HEK293 (cell line): ENCODE results near the gene TP73.

Experiments
- CTCF ChIA-PET: fragments of 350-600 bp; formaldehyde crosslinking; extraction: SDS; loops from one replicate; lab custom pipeline; 2021; ENCODE audit warnings: antibody characterized with exemption; lab: Yijun Ruan, JAX
- POLR2A ChIA-PET: fragments of 300-600 bp; formaldehyde crosslinking; extraction: SDS; loops from one replicate; lab custom pipeline; 2020; ENCODE audit warnings: antibody characterized with exemption, inconsistent platforms; lab: Yijun Ruan, JAX
- H3K27ac ChIP-seq: fragments of 200-500 bp; sonication (Bioruptor generic); 2 replicates; pipeline ENCODE4 v1.5.1; 2014; ENCODE audit warnings: low read depth, low read length, control low read depth, inconsistent platforms; ENCODE audit errors: extremely low read depth
- H3K36me3 ChIP-seq, 2 experiments: fragments of 200-500 bp in 1 of 2; sonication (Bioruptor generic) in 1 of 2; 1 replicate in 1 of 2; 2 replicates in 1 of 2; pipeline ENCODE4 v1.5.1; 2014 to 2017; ENCODE audit warnings: inconsistent platforms in 2 of 2, low read length in 2 of 2; ENCODE audit not compliant: control insufficient read depth in 2 of 2, insufficient read depth in 1 of 2
- H3K4me1 ChIP-seq: fragments of 200-500 bp; sonication (Bioruptor generic); 2 replicates; pipeline ENCODE4 v1.5.1; 2014; ENCODE audit warnings: mild to moderate bottlenecking, low read length, inconsistent platforms; ENCODE audit not compliant: control insufficient read depth, insufficient read depth
- H3K4me3 ChIP-seq: 2 replicates; pipeline ENCODE4 v1.5.1; 2011; ENCODE audit warnings: low read depth, mild to moderate bottlenecking, control low read depth, low read length, moderate library complexity
- H3K9me3 ChIP-seq: fragments of 200-500 bp; sonication (Bioruptor generic); 2 replicates; pipeline ENCODE4 v1.5.1; 2014; ENCODE audit warnings: low read depth, low read length, inconsistent platforms; ENCODE audit not compliant: control insufficient read depth, insufficient read depth
- BCL11A ChIP-seq: fragments of 450-650 bp; formaldehyde crosslinking; IDR thresholded peaks from 2 replicates; pipeline ENCODE4 v1.5.1; 2016; ENCODE audit warnings: low read depth, missing biosample characterization, missing genetic modification characterization
- EGR2 ChIP-seq: fragments of 450-650 bp; formaldehyde crosslinking; IDR thresholded peaks from 2 replicates; pipeline ENCODE4 v1.5.1; 2016; ENCODE audit warnings: low read depth, missing biosample characterization, missing genetic modification characterization
- FEZF1 ChIP-seq: fragments of 450-650 bp; formaldehyde crosslinking; IDR thresholded peaks from 2 replicates; pipeline ENCODE4 v1.5.1; 2016; ENCODE audit warnings: missing biosample characterization, missing genetic modification characterization
- GLIS2 ChIP-seq: fragments of 450-650 bp; formaldehyde crosslinking; IDR thresholded peaks from 2 replicates; pipeline ENCODE4 v1.5.1; 2016; ENCODE audit warnings: missing biosample characterization, missing genetic modification characterization
- KLF9 ChIP-seq: fragments of 450-650 bp; formaldehyde crosslinking; IDR thresholded peaks from 2 replicates; pipeline ENCODE4 v1.5.1; 2016; ENCODE audit warnings: missing biosample characterization, missing genetic modification characterization, low read depth
- PRDM1 ChIP-seq: fragments of 450-650 bp; formaldehyde crosslinking; IDR thresholded peaks from 2 replicates; pipeline ENCODE4; 2016; ENCODE audit warnings: missing biosample characterization, missing genetic modification characterization
- SETDB1 ChIP-seq: IDR thresholded peaks from one replicate; pipeline ENCODE4 v1.6.1; 2017; ENCODE audit warnings: mild to moderate bottlenecking, low read length, moderate library complexity, mixed read lengths; ENCODE audit not compliant: insufficient read length
- TRIM28 ChIP-seq: IDR thresholded peaks from 2 replicates; pipeline ENCODE4 v1.6.1; 2011; ENCODE audit warnings: low read length, control low read depth, borderline replicate concordance
- ZBTB17 ChIP-seq: fragments of 450-650 bp; formaldehyde crosslinking; IDR thresholded peaks from 2 replicates; pipeline ENCODE4 v1.5.1; 2016; ENCODE audit warnings: missing biosample characterization, missing genetic modification characterization
- ZFHX2 ChIP-seq: fragments of 450-650 bp; formaldehyde crosslinking; conservative IDR thresholded peaks from 2 replicates; pipeline ENCODE4 v1.5.1; 2016; ENCODE audit warnings: missing biosample characterization, missing genetic modification characterization
- ZIC2 ChIP-seq: fragments of 450-650 bp; formaldehyde crosslinking; IDR thresholded peaks from 2 replicates; pipeline ENCODE4 v1.5.1; 2016; ENCODE audit warnings: missing biosample characterization, missing genetic modification characterization
- ZNF155 ChIP-seq: fragments of 450-650 bp; formaldehyde crosslinking; IDR thresholded peaks from 2 replicates; pipeline ENCODE4 v1.5.1; 2016; ENCODE audit warnings: missing biosample characterization, missing genetic modification characterization
- ZNF266 ChIP-seq: fragments of 450-650 bp; formaldehyde crosslinking; IDR thresholded peaks from 2 replicates; pipeline ENCODE4 v1.5.1; 2016; ENCODE audit warnings: missing biosample characterization, missing genetic modification characterization, low read depth
- ZNF311 ChIP-seq: fragments of 450-650 bp; formaldehyde crosslinking; IDR thresholded peaks from 2 replicates; pipeline ENCODE4 v1.5.1; 2017; ENCODE audit warnings: missing biosample characterization, missing genetic modification characterization, borderline replicate concordance
- ZNF561 ChIP-seq: fragments of 450-650 bp; IDR thresholded peaks from 2 replicates; pipeline ENCODE4 v1.5.1; 2018; ENCODE audit warnings: missing biosample characterization, missing genetic modification characterization, borderline replicate concordance
- ZNF571 ChIP-seq: fragments of 450-650 bp; formaldehyde crosslinking; IDR thresholded peaks from 2 replicates; pipeline ENCODE4 v1.5.0; 2017; ENCODE audit warnings: missing biosample characterization, missing genetic modification characterization
- ZNF701 ChIP-seq: fragments of 450-650 bp; formaldehyde crosslinking; IDR thresholded peaks from 2 replicates; pipeline ENCODE4 v1.5.1; 2016; ENCODE audit warnings: missing biosample characterization, missing genetic modification characterization
- ZNF707 ChIP-seq: fragments of 450-650 bp; formaldehyde crosslinking; IDR thresholded peaks from 2 replicates; pipeline ENCODE4 v1.5.1; 2016; ENCODE audit warnings: missing biosample characterization, missing genetic modification characterization
- TF ChIP-seq, protein P1 (sequence below): fragments of 450-650 bp; formaldehyde crosslinking; IDR thresholded peaks from 2 replicates; pipeline ENCODE4 v1.5.1; 2017; ENCODE audit warnings: missing biosample characterization, mild to moderate bottlenecking, missing genetic modification characterization, moderate library complexity
- TF ChIP-seq, protein P2 (sequence below): fragments of 450-650 bp; formaldehyde crosslinking; IDR thresholded peaks from 2 replicates; pipeline ENCODE4 v1.5.1; 2016; ENCODE audit warnings: missing biosample characterization, missing genetic modification characterization, low read depth
- TF ChIP-seq, protein P3 (sequence below): fragments of 450-650 bp; IDR thresholded peaks from 2 replicates; pipeline ENCODE4 v1.5.1; 2018; ENCODE audit warnings: missing biosample characterization, mild to moderate bottlenecking, missing genetic modification characterization
- TF ChIP-seq, protein P4 (sequence below): fragments of 450-650 bp; formaldehyde crosslinking; IDR thresholded peaks from 2 replicates; pipeline ENCODE4 v1.5.1; 2017; ENCODE audit warnings: missing biosample characterization, missing genetic modification characterization

TP73 gene

DNA sequence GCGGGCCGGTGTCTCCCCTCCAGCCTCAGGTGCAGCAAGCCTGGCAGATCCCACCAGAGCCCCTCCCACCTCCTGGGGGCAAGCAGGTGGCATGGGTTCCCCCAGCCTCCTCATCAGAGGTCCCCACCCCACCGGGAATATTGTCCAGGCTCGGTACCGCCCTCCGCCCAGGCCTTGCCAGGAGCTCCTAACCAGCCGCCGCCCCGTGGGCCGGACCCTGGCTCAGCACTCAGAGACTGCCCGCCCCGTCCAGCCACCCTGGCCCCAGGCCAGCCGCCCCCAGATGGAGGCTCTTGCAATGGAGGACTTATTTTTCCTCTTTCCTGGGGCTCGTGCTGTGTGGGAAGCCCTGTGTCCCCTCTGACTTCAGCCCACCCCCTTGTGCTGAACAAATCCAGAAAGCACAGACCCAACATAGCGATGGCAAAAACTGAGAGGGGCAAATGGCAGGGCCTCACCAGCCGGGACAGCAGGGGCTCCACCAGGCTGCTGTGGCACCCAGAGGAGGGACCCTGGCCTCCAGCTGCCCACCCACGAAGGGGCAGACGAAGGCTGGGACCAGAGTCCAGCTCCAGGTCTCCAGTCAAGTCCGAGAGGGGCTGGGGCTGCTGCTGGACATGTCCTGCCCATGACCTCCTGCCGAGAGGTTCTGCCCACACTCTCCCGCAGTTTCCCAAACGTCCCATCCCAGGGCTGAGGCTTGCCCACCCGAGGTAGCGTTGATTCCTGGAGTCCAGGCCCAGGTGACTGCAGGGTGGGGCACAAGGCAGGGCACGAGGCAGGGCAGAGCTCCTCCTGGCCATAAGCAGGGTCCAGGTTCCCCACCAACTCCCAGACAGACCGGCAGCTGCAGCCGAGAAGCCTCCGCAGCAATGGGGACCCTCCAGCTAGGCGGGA, 48.5 kb upstream of the TP73 start:
- TF ChIP-seq KLF9 (tag by site-specific recombination) (no peak), EGR2 (tag by site-specific recombination) (0 out of 2 replicates have a peak, but pooled peaks have one; percentile 29), ZFHX2 (tag by site-specific recombination) (peak; percentile 24; the same call in 1 of the 2 replicates)
- TF ChIP-seq, protein P1, sequence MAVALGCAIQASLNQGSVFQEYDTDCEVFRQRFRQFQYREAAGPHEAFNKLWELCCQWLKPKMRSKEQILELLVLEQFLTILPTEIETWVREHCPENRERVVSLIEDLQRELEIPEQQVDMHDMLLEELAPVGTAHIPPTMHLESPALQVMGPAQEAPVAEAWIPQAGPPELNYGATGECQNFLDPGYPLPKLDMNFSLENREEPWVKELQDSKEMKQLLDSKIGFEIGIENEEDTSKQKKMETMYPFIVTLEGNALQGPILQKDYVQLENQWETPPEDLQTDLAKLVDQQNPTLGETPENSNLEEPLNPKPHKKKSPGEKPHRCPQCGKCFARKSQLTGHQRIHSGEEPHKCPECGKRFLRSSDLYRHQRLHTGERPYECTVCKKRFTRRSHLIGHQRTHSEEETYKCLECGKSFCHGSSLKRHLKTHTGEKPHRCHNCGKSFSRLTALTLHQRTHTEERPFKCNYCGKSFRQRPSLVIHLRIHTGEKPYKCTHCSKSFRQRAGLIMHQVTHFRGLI (tag by site-specific recombination) = no peak
- ChIA-PET CTCF (interaction anchor here (1.2 kb wide), 1 partner anchor 12 kb away, joined by 3 read pairs; no protein-coding TSS in a partner anchor), POLR2A (no interaction called here)
- H3K9me3 ChIP-seq = no peaks in the 10 kb centered on the region
- no peaks in the 10 kb centered on the region for H3K4me1 ChIP-seq
- no peak overlapping the region for H3K27ac ChIP-seq
- H3K4me3 ChIP-seq = no peak overlapping the region
- H3K36me3 ChIP-seq = no peaks in the 10 kb centered on the region

DNA sequence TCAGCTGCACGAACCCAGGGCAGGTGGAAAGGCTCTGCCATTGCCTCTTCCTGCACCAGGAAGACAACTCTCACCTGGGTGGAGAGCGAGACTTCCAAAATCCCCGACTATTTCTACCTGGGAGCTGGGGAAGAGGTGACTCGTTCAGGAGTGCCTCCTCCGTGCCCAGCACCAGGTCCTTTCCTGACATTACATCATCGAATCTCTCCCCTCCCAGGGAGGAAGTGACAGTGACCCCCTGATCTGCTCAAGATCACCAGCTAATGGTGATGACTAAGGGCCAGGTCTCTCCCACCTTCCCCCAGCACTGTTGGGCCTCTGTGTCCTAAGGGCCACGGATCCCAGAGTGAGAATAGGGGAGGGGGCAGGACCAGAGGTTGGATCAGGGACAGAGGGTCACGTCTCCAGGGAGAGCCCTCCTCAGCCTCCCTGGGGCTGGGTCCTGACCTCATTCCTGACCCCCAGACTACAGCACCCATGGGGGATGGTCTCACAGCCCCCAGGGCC, 47.8 kb upstream of the TP73 start:
- CTCF ChIA-PET = interaction anchor here (1.2 kb wide), 1 partner anchor 11 kb away, joined by 3 read pairs; no protein-coding TSS in a partner anchor
- POLR2A ChIA-PET = no interaction called here
- TF ChIP-seq SETDB1 (peak; percentile 49), ZBTB17 (no peak), ZNF561 (tag by site-specific recombination) (no peak), GLIS2 (tag by site-specific recombination) (0 out of 2 replicates have a peak, but pooled peaks have one; percentile 21), TRIM28 (peak; percentile 74; the same call in 1 of the 2 replicates)
- TF ChIP-seq, protein P2, sequence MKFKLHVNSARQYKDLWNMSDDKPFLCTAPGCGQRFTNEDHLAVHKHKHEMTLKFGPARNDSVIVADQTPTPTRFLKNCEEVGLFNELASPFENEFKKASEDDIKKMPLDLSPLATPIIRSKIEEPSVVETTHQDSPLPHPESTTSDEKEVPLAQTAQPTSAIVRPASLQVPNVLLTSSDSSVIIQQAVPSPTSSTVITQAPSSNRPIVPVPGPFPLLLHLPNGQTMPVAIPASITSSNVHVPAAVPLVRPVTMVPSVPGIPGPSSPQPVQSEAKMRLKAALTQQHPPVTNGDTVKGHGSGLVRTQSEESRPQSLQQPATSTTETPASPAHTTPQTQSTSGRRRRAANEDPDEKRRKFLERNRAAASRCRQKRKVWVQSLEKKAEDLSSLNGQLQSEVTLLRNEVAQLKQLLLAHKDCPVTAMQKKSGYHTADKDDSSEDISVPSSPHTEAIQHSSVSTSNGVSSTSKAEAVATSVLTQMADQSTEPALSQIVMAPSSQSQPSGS (tag by site-specific recombination) = peak; percentile 38; the same call in 1 of the 2 replicates

DNA sequence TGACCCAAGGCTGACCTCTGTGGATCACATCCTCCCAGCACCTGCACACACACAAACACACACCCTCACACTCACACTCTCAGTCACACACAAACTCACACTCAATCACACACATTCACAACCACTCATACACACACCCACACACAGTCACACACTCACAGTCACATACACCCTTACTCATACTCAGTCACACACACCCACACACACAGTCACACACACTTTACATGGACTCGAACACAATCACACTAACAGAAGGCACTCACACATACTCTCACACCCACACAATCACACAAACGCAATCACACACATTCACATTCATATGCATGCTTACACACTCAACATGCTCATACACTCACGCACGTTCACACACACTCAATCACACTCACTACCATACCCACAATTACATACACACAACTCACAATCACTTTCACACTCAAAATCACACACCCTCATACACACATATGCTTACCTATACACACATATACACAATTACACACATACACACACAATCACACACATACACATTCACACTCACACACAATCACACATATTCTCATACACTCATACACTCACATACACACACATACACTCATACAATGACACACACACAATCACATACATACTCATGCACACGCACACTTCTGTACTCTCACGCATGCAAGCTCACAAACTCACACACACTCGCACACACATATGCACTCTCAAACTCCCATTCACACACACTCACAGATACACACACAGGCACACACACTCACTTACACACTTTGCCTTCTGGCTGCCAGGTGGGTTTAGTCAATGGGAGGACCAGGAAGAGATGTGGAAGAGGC, 47.1 kb upstream of the TP73 start:
- no peaks in the 10 kb centered on the region for H3K36me3 ChIP-seq
- ChIA-PET POLR2A (no interaction called here), CTCF (interaction anchor here (1.2 kb wide), 1 partner anchor 16 kb away, joined by 3 read pairs; no protein-coding TSS in a partner anchor)
- TF ChIP-seq, protein P3, sequence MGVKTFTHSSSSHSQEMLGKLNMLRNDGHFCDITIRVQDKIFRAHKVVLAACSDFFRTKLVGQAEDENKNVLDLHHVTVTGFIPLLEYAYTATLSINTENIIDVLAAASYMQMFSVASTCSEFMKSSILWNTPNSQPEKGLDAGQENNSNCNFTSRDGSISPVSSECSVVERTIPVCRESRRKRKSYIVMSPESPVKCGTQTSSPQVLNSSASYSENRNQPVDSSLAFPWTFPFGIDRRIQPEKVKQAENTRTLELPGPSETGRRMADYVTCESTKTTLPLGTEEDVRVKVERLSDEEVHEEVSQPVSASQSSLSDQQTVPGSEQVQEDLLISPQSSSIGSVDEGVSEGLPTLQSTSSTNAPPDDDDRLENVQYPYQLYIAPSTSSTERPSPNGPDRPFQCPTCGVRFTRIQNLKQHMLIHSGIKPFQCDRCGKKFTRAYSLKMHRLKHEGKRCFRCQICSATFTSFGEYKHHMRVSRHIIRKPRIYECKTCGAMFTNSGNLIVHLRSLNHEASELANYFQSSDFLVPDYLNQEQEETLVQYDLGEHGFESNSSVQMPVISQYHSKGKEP (tag by site-specific recombination) = no peak
- TF ChIP-seq ZFHX2 (tag by site-specific recombination) (peak; percentile 96), PRDM1 (no peak), ZNF266 (0 out of 2 replicates have a peak, but pooled peaks have one; percentile 4), ZNF707 (tag by site-specific recombination) (peak; percentile 59; the same call in 1 of the 2 replicates), ZNF571 (peak; percentile 12; the same call in 1 of the 2 replicates), BCL11A (no peak), SETDB1 (no peak), ZIC2 (tag by site-specific recombination) (0 out of 2 replicates have a peak, but pooled peaks have one; percentile 11), FEZF1 (tag by site-specific recombination) (no peak), ZNF155 (tag by site-specific recombination) (0 out of 2 replicates have a peak, but pooled peaks have one; percentile 38), EGR2 (tag by site-specific recombination) (peak; percentile 98), ZNF311 (0 out of 2 replicates have a peak, but pooled peaks have one; percentile 18), ZNF701 (tag by site-specific recombination) (no peak)
- TF ChIP-seq, protein P4, sequence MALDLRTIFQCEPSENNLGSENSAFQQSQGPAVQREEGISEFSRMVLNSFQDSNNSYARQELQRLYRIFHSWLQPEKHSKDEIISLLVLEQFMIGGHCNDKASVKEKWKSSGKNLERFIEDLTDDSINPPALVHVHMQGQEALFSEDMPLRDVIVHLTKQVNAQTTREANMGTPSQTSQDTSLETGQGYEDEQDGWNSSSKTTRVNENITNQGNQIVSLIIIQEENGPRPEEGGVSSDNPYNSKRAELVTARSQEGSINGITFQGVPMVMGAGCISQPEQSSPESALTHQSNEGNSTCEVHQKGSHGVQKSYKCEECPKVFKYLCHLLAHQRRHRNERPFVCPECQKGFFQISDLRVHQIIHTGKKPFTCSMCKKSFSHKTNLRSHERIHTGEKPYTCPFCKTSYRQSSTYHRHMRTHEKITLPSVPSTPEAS (tag by site-specific recombination) = peak; percentile 25; the same call in 1 of the 2 replicates

More for the DNA sequence above, 47.8 kb upstream of the TP73 start:
- Histone ChIP-seq H3K36me3 (no peaks in the 10 kb centered on the region), H3K9me3 (no peaks in the 10 kb centered on the region), H3K27ac (no peak overlapping the region), H3K4me1 (no peaks in the 10 kb centered on the region), H3K4me3 (no peak overlapping the region)

More for the DNA sequence above, 47.1 kb upstream of the TP73 start:
- H3K9me3 ChIP-seq = no peaks in the 10 kb centered on the region
- no peaks in the 10 kb centered on the region for H3K4me1 ChIP-seq
- no peak overlapping the region for H3K4me3 ChIP-seq
- H3K27ac ChIP-seq = no peak overlapping the region
